HepG2 (cell line): ENCODE data around the gene KAZALD1. TPM values are rescaled to one million over a fixed set of nuclear protein-coding genes. Genes with fewer than 3 reads are reported as not detected.
A peak's percentile ranks its signal among the peaks of the same experiment; 100 is the strongest.

Experiments used
- CCDC6 ChIP-seq: sonication (generic); formaldehyde crosslinking; IDR thresholded peaks from 2 replicates; pipeline ENCODE4 v1.8.1; 2022; ENCODE audit warnings: mild to moderate bottlenecking, missing genetic modification reagents, moderate library complexity
- CENPBD1 ChIP-seq: sonication (generic); formaldehyde crosslinking; IDR thresholded peaks from 2 replicates; pipeline ENCODE4 v1.8.0; 2022; ENCODE audit warnings: missing genetic modification reagents, low read depth, mild to moderate bottlenecking, borderline replicate concordance
- DZIP1 ChIP-seq: sonication (generic); formaldehyde crosslinking; IDR thresholded peaks from 2 replicates; pipeline ENCODE4 v1.5.0; 2020; ENCODE audit warnings: mild to moderate bottlenecking, missing genetic modification reagents
- FOXA1 ChIP-seq, 2 experiments: fragments of 450-650 bp in 1 of 2; sonication (generic) in 1 of 2; formaldehyde crosslinking in 1 of 2; IDR thresholded peaks; 2 replicates each; pipeline versions ENCODE4 v1.4.0 to v1.6.1; 2016 to 2020; ENCODE audit warnings: missing genetic modification reagents in 1 of 2
- KIAA2018 ChIP-seq: sonication (generic); formaldehyde crosslinking; IDR thresholded peaks from 2 replicates; pipeline ENCODE4 v1.5.0; 2020; ENCODE audit warnings: mild to moderate bottlenecking, missing genetic modification reagents, borderline replicate concordance
- NFE2 ChIP-seq: sonication (generic); formaldehyde crosslinking; IDR thresholded peaks from 2 replicates; pipeline ENCODE4 v1.4.0; 2020; ENCODE audit warnings: missing genetic modification reagents
- NR2F1 ChIP-seq, 2 experiments: fragments of 450-650 bp in 1 of 2; formaldehyde crosslinking in 1 of 2; IDR thresholded peaks; 2 replicates each; pipeline versions ENCODE4 v1.5.0 to v1.6.1; 2016 to 2020; ENCODE audit warnings: mild to moderate bottlenecking in 1 of 2, missing compliant biosample characterization in 1 of 2, missing genetic modification reagents in 1 of 2, moderate library complexity in 1 of 2
- PBX2 ChIP-seq: IDR thresholded peaks from 2 replicates; pipeline ENCODE4 v1.6.1; 2016; ENCODE audit warnings: control low read depth
- THAP9 ChIP-seq: sonication (generic); formaldehyde crosslinking; IDR thresholded peaks from 2 replicates; pipeline ENCODE4; 2020; ENCODE audit warnings: missing genetic modification reagents, mild to moderate bottlenecking, borderline replicate concordance
- ZFP36 ChIP-seq: fragments of 150-350 bp; IDR thresholded peaks from 2 replicates; pipeline ENCODE4 v1.6.1; 2018; ENCODE audit warnings: borderline replicate concordance, low read length, low read depth; ENCODE audit not compliant: partially characterized antibody
- ZNF317 ChIP-seq: sonication (generic); formaldehyde crosslinking; IDR thresholded peaks from 2 replicates; pipeline ENCODE4 v1.5.0; 2020; ENCODE audit warnings: mild to moderate bottlenecking, missing genetic modification reagents
- polyA plus RNA-seq, 8 experiments: library from polyadenylated mRNA; depleted of rRNA in 3 of 8; stranded (reverse) in 7 of 8; unstranded in 1 of 8; fragments of >200 nt; fragmentation: Illumina TruSeq in 4 of 8; extraction: Trizol in 4 of 8; gene quantifications; 2 replicates each; pipeline versions ENCODE4 v1.2.1 to v1.2.3, GENCODE V29; 2011 to 2016; ENCODE audit warnings: low read depth in 4 of 8, missing spikeins in 1 of 8, mixed read lengths in 1 of 8; ENCODE audit not compliant: insufficient read depth in 1 of 8
- total RNA-seq, 5 experiments: library from RNA; depleted of rRNA; stranded (reverse); fragments of >200 nt; fragmentation: Illumina TruSeq; extraction: Trizol; gene quantifications; 2 replicates each; pipeline ENCODE4 v1.2.3, GENCODE V29; 2016; ENCODE audit warnings: low read depth in 1 of 5

The KAZALD1 gene
- total and polyA plus RNA-seq, 2 of the 13 experiments (the other 11 are each of a cell fraction or from before 2014, with no cell fraction given), result 16.7 to 27.7 TPM

- TF ChIP-seq THAP9 (CRISPR knock-in tag) (no peak), NFE2 (no peak), ZFP36 (no peak), NR2F1 (CRISPR knock-in tag; IDR thresholded peaks at IDR 0.05) (peak in 1 of 2 experiments; percentile 89), ZNF317 (CRISPR knock-in tag) (no peak), CCDC6 (CRISPR knock-in tag) (peak; percentile 88), KIAA2018 (CRISPR knock-in tag) (no peak), DZIP1 (CRISPR knock-in tag) (peak; percentile 87), PBX2 (CRISPR knock-in tag) (no peak), CENPBD1 (CRISPR knock-in tag) (no peak; the same call in 1 of the 2 replicates), FOXA1 (IDR thresholded peaks at IDR 0.05) (no peak), FOXA1 (CRISPR knock-in tag; IDR thresholded peaks at IDR 0.05) (0 out of 2 replicates have a peak, but pooled peaks have one; percentile 12)
Observed at GRCh38 chr10:101062232-101063049, 652 bp downstream of the KAZALD1 start (continued).
